ENCODE data around the gene CCDC63. TPM values are rescaled to one million over a fixed set of nuclear protein-coding genes. Genes with fewer than 3 reads are reported as not detected.
"Not testable (repeated sequence)": the region's sequence is repeated elsewhere in the genome, so short reads cannot be mapped to it uniquely, and the experiment has no call there.

CCDC63 gene
- total and polyA plus RNA-seq, 4 donors: not detected

- DNase-seq (ENCODE audit: low read depth in 4 of 6, low spot score in 6 of 6): no peak
- no peaks in the 10 kb centered on the region for H3K36me3 ChIP-seq (ENCODE audit: control insufficient read depth, insufficient read depth, low read length)
- peaks cover 5% of the 10 kb centered on the region for H3K27me3 ChIP-seq (ENCODE audit: control insufficient read depth, insufficient read depth, low read length)
- no peak overlapping the region for H3K27ac ChIP-seq (ENCODE audit: low read depth, low read length)
- no peak overlapping the region for H3K4me3 ChIP-seq (ENCODE audit: low read depth, low read length)
- WGBS (ENCODE audit: insufficient coverage): 100% methylated on average over 1 of the region's 4 CpGs
- H3K9me3 ChIP-seq (ENCODE audit: control insufficient read depth, insufficient read depth, low read length): no peaks in the 10 kb centered on the region
- H3K4me1 ChIP-seq (ENCODE audit: control insufficient read depth, insufficient read depth, low read length): peaks cover 14% of the 10 kb centered on the region
Measured at GRCh38 chr12:110935588-110935987, 88.8 kb downstream of the CCDC63 start.

GRCh38 chr12:110936367-110937103 is 89.7 kb downstream of the CCDC63 start:
- DNase-seq (ENCODE audit: low read depth in 4 of 6, low spot score in 6 of 6): no peak
- no peak overlapping the region for H3K4me3 ChIP-seq (ENCODE audit: low read depth, low read length)
- H3K9me3 ChIP-seq (ENCODE audit: control insufficient read depth, insufficient read depth, low read length): no peaks in the 10 kb centered on the region
- no peak overlapping the region for H3K27ac ChIP-seq (ENCODE audit: low read depth, low read length)
- peaks cover 8% of the 10 kb centered on the region for H3K4me1 ChIP-seq (ENCODE audit: control insufficient read depth, insufficient read depth, low read length)
- 12% methylated on average over 8 of the region's 13 CpGs for WGBS (ENCODE audit: insufficient coverage)
- H3K36me3 ChIP-seq (ENCODE audit: control insufficient read depth, insufficient read depth, low read length): no peaks in the 10 kb centered on the region
- peaks cover 5% of the 10 kb centered on the region for H3K27me3 ChIP-seq (ENCODE audit: control insufficient read depth, insufficient read depth, low read length)

- Histone ChIP-seq H3K9me3 (ENCODE audit: control insufficient read depth, insufficient read depth, low read length) (no peaks in the 10 kb centered on the region), H3K4me3 (ENCODE audit: low read depth, low read length) (no peak overlapping the region), H3K27ac (ENCODE audit: low read depth, low read length) (no peak overlapping the region), H3K27me3 (ENCODE audit: control insufficient read depth, insufficient read depth, low read length) (peaks cover 5% of the 10 kb centered on the region), H3K4me1 (ENCODE audit: control insufficient read depth, insufficient read depth, low read length) (peaks cover 8% of the 10 kb centered on the region), H3K36me3 (ENCODE audit: control insufficient read depth, insufficient read depth, low read length) (no peaks in the 10 kb centered on the region)
- DNase-seq (ENCODE audit: low read depth in 4 of 6, low spot score in 6 of 6): peak; percentile 17 to 86 (median 44)
- WGBS (ENCODE audit: insufficient coverage): 3% methylated on average over 16 of the region's 21 CpGs
Measured at GRCh38 chr12:110937104-110937641, 90.4 kb downstream of the CCDC63 start.

- Histone ChIP-seq H3K27me3 (ENCODE audit: control insufficient read depth, insufficient read depth, low read length) (peaks cover 5% of the 10 kb centered on the region), H3K9me3 (ENCODE audit: control insufficient read depth, insufficient read depth, low read length) (no peaks in the 10 kb centered on the region), H3K4me3 (ENCODE audit: low read depth, low read length) (no peak overlapping the region), H3K27ac (ENCODE audit: low read depth, low read length) (no peak overlapping the region), H3K36me3 (ENCODE audit: control insufficient read depth, insufficient read depth, low read length) (no peaks in the 10 kb centered on the region), H3K4me1 (ENCODE audit: control insufficient read depth, insufficient read depth, low read length) (peaks cover 8% of the 10 kb centered on the region)
- WGBS (ENCODE audit: insufficient coverage): 100% methylated on average over 1 of the region's 4 CpGs
- no peak for DNase-seq (ENCODE audit: low read depth in 4 of 6, low spot score in 6 of 6)
Measured at GRCh38 chr12:110940296-110940695, 93.5 kb downstream of the CCDC63 start.

GRCh38 chr12:110940933-110941332 is 94.1 kb downstream of the CCDC63 start:
- H3K4me3 ChIP-seq (ENCODE audit: low read depth, low read length): no peak overlapping the region
- no peaks in the 10 kb centered on the region for H3K9me3 ChIP-seq (ENCODE audit: control insufficient read depth, insufficient read depth, low read length)
- no peak overlapping the region for H3K27ac ChIP-seq (ENCODE audit: low read depth, low read length)
- peaks cover 8% of the 10 kb centered on the region for H3K4me1 ChIP-seq (ENCODE audit: control insufficient read depth, insufficient read depth, low read length)
- peaks cover 5% of the 10 kb centered on the region for H3K27me3 ChIP-seq (ENCODE audit: control insufficient read depth, insufficient read depth, low read length)
- WGBS (ENCODE audit: insufficient coverage): 76% methylated on average over 7 of the region's 7 CpGs
- no peak for DNase-seq (ENCODE audit: low read depth in 4 of 6, low spot score in 6 of 6)
- no peaks in the 10 kb centered on the region for H3K36me3 ChIP-seq (ENCODE audit: control insufficient read depth, insufficient read depth, low read length)

- DNase-seq (ENCODE audit: low read depth in 4 of 6, low spot score in 6 of 6): no peak
- Histone ChIP-seq H3K9me3 (ENCODE audit: control insufficient read depth, insufficient read depth, low read length) (no peaks in the 10 kb centered on the region), H3K27ac (ENCODE audit: low read depth, low read length) (no peak overlapping the region), H3K4me3 (ENCODE audit: low read depth, low read length) (no peak overlapping the region), H3K27me3 (ENCODE audit: control insufficient read depth, insufficient read depth, low read length) (peaks cover 5% of the 10 kb centered on the region), H3K4me1 (ENCODE audit: control insufficient read depth, insufficient read depth, low read length) (peaks cover 8% of the 10 kb centered on the region), H3K36me3 (ENCODE audit: control insufficient read depth, insufficient read depth, low read length) (no peaks in the 10 kb centered on the region)
- 85% methylated on average over 4 of the region's 6 CpGs for WGBS (ENCODE audit: insufficient coverage)
Measured at GRCh38 chr12:110941391-110941790, 94.6 kb downstream of the CCDC63 start.

GRCh38 chr12:110943373-110943772 is 96.6 kb downstream of the CCDC63 start:
- no peak for DNase-seq (ENCODE audit: low read depth in 4 of 6, low spot score in 6 of 6)
- no peaks in the 10 kb centered on the region for H3K9me3 ChIP-seq (ENCODE audit: control insufficient read depth, insufficient read depth, low read length)
- no peak overlapping the region for H3K27ac ChIP-seq (ENCODE audit: low read depth, low read length)
- H3K36me3 ChIP-seq (ENCODE audit: control insufficient read depth, insufficient read depth, low read length): no peaks in the 10 kb centered on the region
- no peaks in the 10 kb centered on the region for H3K27me3 ChIP-seq (ENCODE audit: control insufficient read depth, insufficient read depth, low read length)
- H3K4me1 ChIP-seq (ENCODE audit: control insufficient read depth, insufficient read depth, low read length): no peaks in the 10 kb centered on the region
- H3K4me3 ChIP-seq (ENCODE audit: low read depth, low read length): no peak overlapping the region
- 71% methylated on average over 1 of the region's 2 CpGs for whole genome bisulfite sequencing (ENCODE audit: insufficient coverage)

GRCh38 chr12:110948041-110948440 is 101.3 kb downstream of the CCDC63 start:
- Histone ChIP-seq H3K9me3 (ENCODE audit: control insufficient read depth, insufficient read depth, low read length) (no peaks in the 10 kb centered on the region), H3K36me3 (ENCODE audit: control insufficient read depth, insufficient read depth, low read length) (no peaks in the 10 kb centered on the region), H3K27me3 (ENCODE audit: control insufficient read depth, insufficient read depth, low read length) (no peaks in the 10 kb centered on the region), H3K27ac (ENCODE audit: low read depth, low read length) (no peak overlapping the region), H3K4me1 (ENCODE audit: control insufficient read depth, insufficient read depth, low read length) (no peaks in the 10 kb centered on the region), H3K4me3 (ENCODE audit: low read depth, low read length) (no peak overlapping the region)
- 14% methylated on average over 1 of the region's 2 CpGs for WGBS (ENCODE audit: insufficient coverage)
- no peak for DNase-seq (ENCODE audit: low read depth in 4 of 6, low spot score in 6 of 6)

GRCh38 chr12:110950466-110950865 is 103.7 kb downstream of the CCDC63 start:
- 96% methylated on average over 9 of the region's 31 CpGs for WGBS (ENCODE audit: insufficient coverage)
- not testable (repeated sequence) for H3K27ac ChIP-seq (ENCODE audit: low read depth, low read length); H3K4me1 ChIP-seq (ENCODE audit: control insufficient read depth, insufficient read depth, low read length); H3K27me3 ChIP-seq (ENCODE audit: control insufficient read depth, insufficient read depth, low read length); H3K36me3 ChIP-seq (ENCODE audit: control insufficient read depth, insufficient read depth, low read length); DNase-seq (ENCODE audit: low read depth in 4 of 6, low spot score in 6 of 6); H3K9me3 ChIP-seq (ENCODE audit: control insufficient read depth, insufficient read depth, low read length); H3K4me3 ChIP-seq (ENCODE audit: low read depth, low read length)

- H3K4me3 ChIP-seq (ENCODE audit: low read depth, low read length); H3K27me3 ChIP-seq (ENCODE audit: control insufficient read depth, insufficient read depth, low read length); H3K4me1 ChIP-seq (ENCODE audit: control insufficient read depth, insufficient read depth, low read length); DNase-seq (ENCODE audit: low read depth in 4 of 6, low spot score in 6 of 6); H3K36me3 ChIP-seq (ENCODE audit: control insufficient read depth, insufficient read depth, low read length); H3K27ac ChIP-seq (ENCODE audit: low read depth, low read length); H3K9me3 ChIP-seq (ENCODE audit: control insufficient read depth, insufficient read depth, low read length): not testable (repeated sequence)
- 93% methylated on average over 18 of the region's 31 CpGs for WGBS (ENCODE audit: insufficient coverage)
Measured at GRCh38 chr12:110950867-110951266, 104.1 kb downstream of the CCDC63 start.

Measured in spinal cord (tissue), 10 donors.